GM23338 (cell line): ENCODE data around the gene PDE4D. TPM values are rescaled to one million over a fixed set of nuclear protein-coding genes. Genes with fewer than 3 reads are reported as not detected.

Experiments
- ATAC-seq: fragments of 200-7000 bp; cut with Tn5 transposase; 3 replicates; pipeline ENCODE4 v1.9.1; 2020
- DNase-seq: peaks from one replicate; pipeline ENCODE4 v3.0.0-alpha.2; 2015; ENCODE audit warnings: low spot score
- H2AFZ ChIP-seq: fragments of 200-600 bp; sonication (generic); 2 replicates; pipeline ENCODE4 v1.8.0; 2016; ENCODE audit warnings: antibody characterized with exemption, mild to moderate bottlenecking, moderate library complexity
- H3F3A ChIP-seq: fragments of 200-600 bp; sonication (generic); replicated peaks from 2 replicates; pipeline ENCODE4 v1.8.0; 2017; ENCODE audit warnings: antibody characterized with exemption, mixed run types, low read depth
- H3K27ac ChIP-seq: fragments of 200-600 bp; sonication (generic); 2 replicates; pipeline ENCODE4 v1.6.1; 2016; ENCODE audit warnings: low read depth
- H3K27me3 ChIP-seq: fragments of 200-600 bp; sonication (generic); 2 replicates; pipeline ENCODE4 v1.8.0; 2016; ENCODE audit warnings: mild to moderate bottlenecking, mixed run types, moderate library complexity; ENCODE audit not compliant: insufficient read depth
- H3K36me3 ChIP-seq: fragments of 200-600 bp; sonication (generic); 2 replicates; pipeline ENCODE4 v1.8.0; 2016; ENCODE audit warnings: mild to moderate bottlenecking; ENCODE audit not compliant: insufficient read depth
- H3K4me1 ChIP-seq: fragments of 200-600 bp; sonication (generic); 2 replicates; pipeline ENCODE4 v1.8.0; 2016; ENCODE audit warnings: mild to moderate bottlenecking, moderate library complexity; ENCODE audit not compliant: insufficient read depth
- H3K4me2 ChIP-seq: fragments of 200-600 bp; sonication (generic); 2 replicates; pipeline ENCODE4 v1.7.1; 2017; ENCODE audit warnings: mixed run types
- H3K4me3 ChIP-seq: fragments of 200-600 bp; sonication (generic); 2 replicates; pipeline ENCODE4 v1.6.1; 2016; ENCODE audit warnings: mixed run types
- H3K79me2 ChIP-seq: fragments of 200-600 bp; sonication (generic); replicated peaks from 2 replicates; pipeline ENCODE4 v1.8.0; 2017; ENCODE audit warnings: mild to moderate bottlenecking; ENCODE audit not compliant: insufficient read depth
- H3K9me2 ChIP-seq: fragments of 200-600 bp; sonication (generic); 2 replicates; pipeline ENCODE4 v1.8.0; 2017; ENCODE audit not compliant: insufficient read depth
- H4K20me1 ChIP-seq: fragments of 200-600 bp; sonication (generic); replicated peaks from 2 replicates; pipeline ENCODE4 v1.8.0; 2017; ENCODE audit warnings: mild to moderate bottlenecking; ENCODE audit not compliant: insufficient read depth
- H3K27ac Mint-ChIP-seq: 2 replicates; pipeline ENCODE4 v1.8.0; 2020; ENCODE audit warnings: inconsistent platforms, mild to moderate bottlenecking, moderate library complexity, mixed read lengths
- H3K27me3 Mint-ChIP-seq: 3 replicates; pipeline ENCODE4 v1.8.0; 2022; ENCODE audit warnings: low read depth, mild to moderate bottlenecking, moderate library complexity, mixed read lengths, inconsistent platforms; ENCODE audit not compliant: insufficient read depth, poor library complexity
- H3K36me3 Mint-ChIP-seq: 3 replicates; pipeline ENCODE4 v1.8.0; 2021; ENCODE audit warnings: low read depth, mild to moderate bottlenecking, inconsistent platforms, moderate library complexity, mixed read lengths
- H3K4me1 Mint-ChIP-seq: 3 replicates; pipeline ENCODE4 v1.8.0; 2020; ENCODE audit warnings: mild to moderate bottlenecking, inconsistent platforms, mixed read lengths
- H3K4me3 Mint-ChIP-seq: 3 replicates; pipeline ENCODE4 v1.8.0; 2021; ENCODE audit warnings: moderate library complexity, mild to moderate bottlenecking, inconsistent platforms, mixed read lengths
- H3K9me3 Mint-ChIP-seq: 3 replicates; pipeline ENCODE4 v1.8.0; 2020; ENCODE audit warnings: moderate library complexity, mild to moderate bottlenecking, inconsistent platforms, mixed read lengths
- CTCF ChIP-seq, 2 experiments: fragments of 200-600 bp in 1 of 2; sonication (generic) in 1 of 2; conservative IDR thresholded peaks; 2 replicates each; pipeline versions ENCODE4 v1.5.1 to v1.6.1; 2016 to 2017; ENCODE audit warnings: antibody characterized with exemption in 2 of 2, low read depth in 2 of 2, mild to moderate bottlenecking in 2 of 2, moderate library complexity in 1 of 2
- ETS1 ChIP-seq: IDR thresholded peaks from 2 replicates; pipeline ENCODE4 v1.6.1; 2016; ENCODE audit warnings: antibody characterized with exemption
- REST ChIP-seq: IDR thresholded peaks from one replicate; pipeline ENCODE4 v1.6.1; 2018; ENCODE audit warnings: antibody characterized with exemption; ENCODE audit not compliant: unreplicated experiment
- ZNF331 ChIP-seq: fragments of 250-450 bp; sonication (Bioruptor Pico); IDR thresholded peaks from 2 replicates; pipeline ENCODE4 v1.5.0; 2020; ENCODE audit warnings: low read depth, mild to moderate bottlenecking, moderate library complexity
- polyA plus RNA-seq: library from polyadenylated mRNA; unstranded; fragments of >200 nt; fragmentation: Nextera tagmentation; extraction: Ambion mirVana; gene quantifications from 2 replicates; pipeline ENCODE4 v1.2.1, GENCODE V29; 2016
- total RNA-seq: library from RNA; depleted of rRNA; stranded (reverse); fragments of >200 nt; shearing (Covaris generic); gene quantifications from 2 replicates; pipeline ENCODE4 v1.2.3, GENCODE V29; 2014

The PDE4D gene
- total and polyA plus RNA-seq, 2 experiments from 2014 or later: 2.1 to 4.7 TPM

- no peaks in the 10 kb centered on the region for H3F3A ChIP-seq
- H3K9me2 ChIP-seq: no peaks in the 10 kb centered on the region
- H3K9me3 Mint-ChIP-seq: no peaks in the 10 kb centered on the region
- no peak overlapping the region for H3K27ac ChIP-seq
- no peaks in the 10 kb centered on the region for H3K36me3 ChIP-seq
- peaks cover 7% of the 10 kb centered on the region; the same call in 2 of the 3 replicates for H3K4me1 Mint-ChIP-seq
- H3K27ac Mint-ChIP-seq: no peak overlapping the region
- no peaks in the 10 kb centered on the region for H3K79me2 ChIP-seq
- H3K4me2 ChIP-seq: no peak overlapping the region
- no peak overlapping the region for H3K4me3 ChIP-seq
- H3K27me3 Mint-ChIP-seq: peaks cover 1% of the 10 kb centered on the region
- H3K36me3 Mint-ChIP-seq: no peaks in the 10 kb centered on the region
- no peaks in the 10 kb centered on the region for H3K27me3 ChIP-seq
- ATAC-seq (no peak), DNase-seq (no peak)
- no peak overlapping the region for H2AFZ ChIP-seq
- no peak for TF ChIP-seq REST
- TF ChIP-seq ETS1: no peak
- no peak for TF ChIP-seq CTCF (conservative IDR thresholded peaks at IDR 0.05; ENCODE audit: low read depth in 2 of 2)
- no peaks in the 10 kb centered on the region for H4K20me1 ChIP-seq
- no peaks in the 10 kb centered on the region for H3K4me1 ChIP-seq
- no peak overlapping the region for H3K4me3 Mint-ChIP-seq
Measured at GRCh38 chr5:59261969-59262368, 631.6 kb downstream of the PDE4D start.

GRCh38 chr5:59260973-59261372, 632.6 kb downstream of the PDE4D start:
- no peaks in the 10 kb centered on the region for H3F3A ChIP-seq
- no peaks in the 10 kb centered on the region for H3K36me3 ChIP-seq
- H4K20me1 ChIP-seq: no peaks in the 10 kb centered on the region
- Mint-ChIP-seq H3K4me3 (no peak overlapping the region), H3K27me3 (peaks cover 1% of the 10 kb centered on the region), H3K4me1 (peaks cover 7% of the 10 kb centered on the region; the same call in 2 of the 3 replicates), H3K27ac (no peak overlapping the region), H3K9me3 (no peaks in the 10 kb centered on the region), H3K36me3 (no peaks in the 10 kb centered on the region)
- H2AFZ ChIP-seq: no peak overlapping the region
- no peaks in the 10 kb centered on the region for H3K79me2 ChIP-seq
- no peaks in the 10 kb centered on the region for H3K27me3 ChIP-seq
- no peaks in the 10 kb centered on the region for H3K9me2 ChIP-seq
- DNase-seq (no peak), ATAC-seq (no peak)
- TF ChIP-seq ZNF331 (CRISPR knock-in tag) (no peak), CTCF (conservative IDR thresholded peaks at IDR 0.05; ENCODE audit: low read depth in 2 of 2) (no peak)
- no peak overlapping the region for H3K4me2 ChIP-seq
- no peak overlapping the region for H3K27ac ChIP-seq
- H3K4me1 ChIP-seq: no peaks in the 10 kb centered on the region
- H3K4me3 ChIP-seq: no peak overlapping the region
